NCI-H460 (cell line): ENCODE results near the gene FKBP5. TPM values are rescaled to one million over a fixed set of nuclear protein-coding genes. Genes with fewer than 3 reads are reported as not detected.
"Not testable (repeated sequence)": the region's sequence is repeated elsewhere in the genome, so short reads cannot be mapped to it uniquely, and the experiment has no call there.

Source experiments
- DNase-seq: peaks from one replicate; pipeline ENCODE4 v3.0.0-alpha.2; 2016; ENCODE audit warnings: low read depth; ENCODE audit errors: extremely low read depth
- small RNA-seq, 2 experiments: library from RNA; depleted of rRNA; stranded (forward); fragments of <200 nt; gene quantifications; one replicate each; pipeline ENCODE3, GENCODE V24; 2014
- total RNA-seq: library from RNA; depleted of rRNA; stranded (reverse); fragments of >200 nt; shearing (Covaris generic); gene quantifications from 2 replicates; pipeline ENCODE4 v1.2.3, GENCODE V29; 2014; rRNA removed

FKBP5 gene
- total RNA-seq, 1 experiment from 2014 or later: 8.9 TPM

GRCh38 chr6:35557239-35557638, 131.5 kb downstream of the FKBP5 start:
- DNase-seq: no peak

- no peak for DNase-seq
These were observed 133.9 kb downstream of the FKBP5 start for GRCh38 chr6:35554811-35555210.

- DNase-seq: no peak
These were observed 135.4 kb downstream of the FKBP5 start for GRCh38 chr6:35553315-35553714.

GRCh38 chr6:35552285-35552917, 136.3 kb downstream of the FKBP5 start:
- DNase-seq: no peak

GRCh38 chr6:35550437-35550836, 138.3 kb downstream of the FKBP5 start:
- DNase-seq: no peak

- DNase-seq: no peak
These were observed 141.0 kb downstream of the FKBP5 start for GRCh38 chr6:35547676-35548075.

- DNase-seq: no peak
These were observed 143.8 kb downstream of the FKBP5 start for GRCh38 chr6:35544769-35545361.

GRCh38 chr6:35543459-35544193, 145.1 kb downstream of the FKBP5 start:
- no peak for DNase-seq

GRCh38 chr6:35541836-35542235, 146.9 kb downstream of the FKBP5 start:
- no peak for DNase-seq

- DNase-seq: no peak
These were observed 149.5 kb downstream of the FKBP5 start for GRCh38 chr6:35539223-35539622.

GRCh38 chr6:35535847-35536246, 152.9 kb downstream of the FKBP5 start:
- not testable (repeated sequence) for DNase-seq

- no peak for DNase-seq
These were observed 154.1 kb downstream of the FKBP5 start for GRCh38 chr6:35534407-35535170.

- DNase-seq: no peak
These were observed 154.7 kb downstream of the FKBP5 start for GRCh38 chr6:35533981-35534380.

- DNase-seq: no peak
These were observed 156.6 kb downstream of the FKBP5 start for GRCh38 chr6:35532126-35532525.

GRCh38 chr6:35524380-35525020, 164.2 kb downstream of the FKBP5 start:
- no peak for DNase-seq

Small RNAs within 50 kb of the gene (small RNA-seq; reads per million reads assigned to genes)
- gene MIR5690 (0 reads per million in 2 experiments), gene RF00561 (0 reads per million in 2 experiments)

Other genes with a start within 250 kb of the FKBP5 start
- 4.7 and 5.1 TPM in 2 replicates for gene FANCE, start 236.6 kb downstream of the FKBP5 start, total RNA-seq
- 2,150 and 2,255 TPM in 2 replicates for gene RPL10A, start 220.5 kb downstream of the FKBP5 start, total RNA-seq
- gene TEAD3, start 191.8 kb downstream of the FKBP5 start, total RNA-seq: 2.4 and 2.7 TPM in 2 replicates
- not detected in 2 replicates for gene TULP1, start 176.0 kb downstream of the FKBP5 start, total RNA-seq
- gene ARMC12, start 48.1 kb upstream of the FKBP5 start, total RNA-seq: 0.50 TPM in 1 of 2 replicates, not detected in the other
- not detected in 2 replicates for gene CLPSL2, start 87.7 kb upstream of the FKBP5 start, total RNA-seq
- gene CLPSL1, start 92.1 kb upstream of the FKBP5 start, total RNA-seq: not detected in 2 replicates
- gene CLPS, start 108.4 kb upstream of the FKBP5 start, total RNA-seq: not detected in 2 replicates
- gene LHFPL5, start 116.4 kb upstream of the FKBP5 start, total RNA-seq: not detected in 2 replicates
- 61.5 and 68.4 TPM in 2 replicates for gene SRPK1, start 232.2 kb upstream of the FKBP5 start, total RNA-seq